ENCODE measurements around the gene FBXW12. TPM values are rescaled to one million over a fixed set of nuclear protein-coding genes. Genes with fewer than 3 reads are reported as not detected.

FBXW12 gene
- total and polyA plus RNA-seq, 2 experiments from 2014 or later: 0.39 to 0.51 TPM

DNA sequence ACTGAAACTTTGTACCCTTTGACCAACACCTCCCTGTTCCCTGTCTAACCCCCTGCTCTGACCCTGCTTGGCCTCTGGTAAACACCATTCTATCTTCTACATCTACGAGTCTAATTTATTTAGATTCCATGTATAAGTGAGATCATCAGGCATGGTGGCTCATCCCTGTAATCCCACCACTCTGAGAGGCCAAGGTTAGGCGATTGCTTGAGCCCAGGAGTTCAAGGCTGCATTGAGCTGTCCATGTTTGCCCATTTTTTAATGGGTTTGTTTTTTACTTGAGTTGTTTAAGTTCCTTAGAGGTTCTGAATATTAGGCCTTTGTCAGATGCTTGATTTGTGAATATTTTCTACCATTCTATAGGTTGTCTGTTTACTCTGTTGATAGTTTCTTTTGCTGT lies 16.9 kb downstream of the FBXW12 start:
- TF ChIP-seq, protein P1, sequence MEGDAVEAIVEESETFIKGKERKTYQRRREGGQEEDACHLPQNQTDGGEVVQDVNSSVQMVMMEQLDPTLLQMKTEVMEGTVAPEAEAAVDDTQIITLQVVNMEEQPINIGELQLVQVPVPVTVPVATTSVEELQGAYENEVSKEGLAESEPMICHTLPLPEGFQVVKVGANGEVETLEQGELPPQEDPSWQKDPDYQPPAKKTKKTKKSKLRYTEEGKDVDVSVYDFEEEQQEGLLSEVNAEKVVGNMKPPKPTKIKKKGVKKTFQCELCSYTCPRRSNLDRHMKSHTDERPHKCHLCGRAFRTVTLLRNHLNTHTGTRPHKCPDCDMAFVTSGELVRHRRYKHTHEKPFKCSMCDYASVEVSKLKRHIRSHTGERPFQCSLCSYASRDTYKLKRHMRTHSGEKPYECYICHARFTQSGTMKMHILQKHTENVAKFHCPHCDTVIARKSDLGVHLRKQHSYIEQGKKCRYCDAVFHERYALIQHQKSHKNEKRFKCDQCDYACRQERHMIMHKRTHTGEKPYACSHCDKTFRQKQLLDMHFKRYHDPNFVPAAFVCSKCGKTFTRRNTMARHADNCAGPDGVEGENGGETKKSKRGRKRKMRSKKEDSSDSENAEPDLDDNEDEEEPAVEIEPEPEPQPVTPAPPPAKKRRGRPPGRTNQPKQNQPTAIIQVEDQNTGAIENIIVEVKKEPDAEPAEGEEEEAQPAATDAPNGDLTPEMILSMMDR (IDR thresholded peaks at IDR 0.05; ENCODE audit: low read depth, low read length): no peak
- Histone ChIP-seq H3K36me3 (no peaks in the 10 kb centered on the region), H3K27ac (no peak overlapping the region), H3K4me1 (ENCODE audit: low read depth) (no peaks in the 10 kb centered on the region), H3K9me3 (ENCODE audit: low read depth) (no peaks in the 10 kb centered on the region), H3K4me3 (no peak overlapping the region), H3K27me3 (no peaks in the 10 kb centered on the region)
- no peak for DNase-seq (ENCODE audit: low read depth in 1 of 2, low spot score in 1 of 2)

DNA sequence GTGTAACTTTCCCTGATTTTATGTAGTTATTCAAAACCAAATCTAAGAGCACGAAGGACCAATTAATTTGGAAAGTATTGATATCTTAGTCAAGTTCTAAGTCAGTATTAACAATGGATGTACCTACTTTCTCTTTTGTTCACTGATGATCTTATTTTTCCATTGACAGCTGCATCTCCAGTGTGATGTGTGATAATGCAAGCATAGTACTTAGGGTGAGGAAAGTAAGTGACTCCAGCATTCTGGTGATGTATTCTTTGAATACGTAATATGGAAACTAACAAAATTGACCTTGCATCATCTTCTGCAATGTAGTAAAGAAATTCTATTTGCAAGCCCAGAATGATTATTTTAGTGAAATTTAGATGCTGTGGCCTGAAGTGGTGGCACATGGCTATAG lies 22.4 kb downstream of the FBXW12 start:
- no peaks in the 10 kb centered on the region for H3K9me3 ChIP-seq (ENCODE audit: low read depth)
- H3K27me3 ChIP-seq: no peaks in the 10 kb centered on the region
- TF ChIP-seq, protein P1 (IDR thresholded peaks at IDR 0.05; ENCODE audit: low read depth, low read length): no peak
- H3K27ac ChIP-seq: no peak overlapping the region
- H3K4me3 ChIP-seq: no peak overlapping the region
- no peaks in the 10 kb centered on the region for H3K36me3 ChIP-seq
- H3K4me1 ChIP-seq (ENCODE audit: low read depth): no peaks in the 10 kb centered on the region
- DNase-seq (ENCODE audit: low read depth in 1 of 2, low spot score in 1 of 2): no peak

GRCh38 chr3:48395714-48396113 lies 23.7 kb downstream of the FBXW12 start:
- no peaks in the 10 kb centered on the region for H3K9me3 ChIP-seq (ENCODE audit: low read depth)
- H3K4me1 ChIP-seq (ENCODE audit: low read depth): no peaks in the 10 kb centered on the region
- H3K4me3 ChIP-seq: no peak overlapping the region
- H3K27me3 ChIP-seq: no peaks in the 10 kb centered on the region
- DNase-seq (ENCODE audit: low read depth in 1 of 2, low spot score in 1 of 2): no peak
- H3K36me3 ChIP-seq: no peaks in the 10 kb centered on the region
- TF ChIP-seq, protein P1 (IDR thresholded peaks at IDR 0.05; ENCODE audit: low read depth, low read length): no peak
- no peak overlapping the region for H3K27ac ChIP-seq

GRCh38 chr3:48397767-48398681 lies 26.0 kb downstream of the FBXW12 start:
- Histone ChIP-seq H3K9me3 (ENCODE audit: low read depth) (no peaks in the 10 kb centered on the region), H3K4me1 (ENCODE audit: low read depth) (no peaks in the 10 kb centered on the region), H3K27me3 (no peaks in the 10 kb centered on the region), H3K36me3 (no peaks in the 10 kb centered on the region), H3K27ac (no peak overlapping the region), H3K4me3 (no peak overlapping the region)
- TF ChIP-seq, protein P1 (IDR thresholded peaks at IDR 0.05; ENCODE audit: low read depth, low read length): no peak
- DNase-seq (ENCODE audit: low read depth in 1 of 2, low spot score in 1 of 2): no peak

DNA sequence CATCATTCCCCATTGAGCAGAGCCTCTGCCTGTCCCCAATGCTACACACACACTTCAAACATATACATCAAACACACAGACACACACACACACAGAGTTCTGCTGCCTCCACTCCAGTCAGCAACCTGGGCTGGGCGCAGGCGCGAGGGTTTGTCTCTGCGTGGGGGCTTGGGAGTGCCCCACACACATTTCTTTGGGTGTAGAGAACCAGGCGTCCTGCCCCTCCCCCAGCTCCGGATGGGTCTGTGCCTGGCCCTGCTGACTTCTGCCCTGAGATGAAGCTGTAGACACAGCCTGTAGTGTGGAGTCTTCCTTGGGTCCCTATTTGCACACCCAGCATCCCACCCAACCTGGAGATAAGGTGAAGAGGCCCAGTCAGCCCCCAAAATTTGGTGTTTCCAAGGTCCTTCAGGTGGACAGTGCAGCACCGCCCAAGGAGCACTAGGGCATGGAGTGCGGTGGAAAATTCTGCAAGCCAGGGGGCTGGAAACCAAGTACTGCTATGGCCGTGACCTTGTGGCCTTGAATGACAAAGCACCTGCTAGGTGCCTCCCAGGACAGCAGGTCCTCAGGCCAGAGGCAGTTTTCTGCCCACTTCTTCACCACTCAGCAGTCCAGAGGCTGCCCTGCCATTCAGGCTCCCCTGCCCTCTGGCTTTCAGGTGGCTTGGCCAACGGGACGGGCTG lies 26.8 kb downstream of the FBXW12 start:
- no peak for DNase-seq (ENCODE audit: low read depth in 1 of 2, low spot score in 1 of 2)

More for the DNA sequence above, 26.8 kb downstream of the FBXW12 start:
- H3K27ac ChIP-seq: no peak overlapping the region
- no peak overlapping the region for H3K4me3 ChIP-seq
- H3K36me3 ChIP-seq: no peaks in the 10 kb centered on the region
- TF ChIP-seq, protein P1 (IDR thresholded peaks at IDR 0.05; ENCODE audit: low read depth, low read length): no peak
- H3K27me3 ChIP-seq: no peaks in the 10 kb centered on the region
- no peaks in the 10 kb centered on the region for H3K9me3 ChIP-seq (ENCODE audit: low read depth)
- no peaks in the 10 kb centered on the region for H3K4me1 ChIP-seq (ENCODE audit: low read depth)

Measured in cardiac muscle cell (in vitro differentiated cells and primary cell).